Testis (tissue), 3 donors: ENCODE data around the gene FALEC. TPM values are rescaled to one million over a fixed set of nuclear protein-coding genes. Genes with fewer than 3 reads are reported as not detected.
A peak's percentile ranks its signal among the peaks of the same experiment; 100 is the strongest.

Experiments
- DNase-seq: peaks from one replicate; pipeline ENCODE4 v3.0.0-alpha.2; 2019
- H3K27ac ChIP-seq, 2 donors: fragments of 200-600 bp; sonication (generic); one replicate each; pipeline ENCODE4 v1.5.1; 2019
- H3K27me3 ChIP-seq: fragments of 200-600 bp; sonication (generic); one replicate; pipeline ENCODE4 v1.5.1; 2019
- H3K36me3 ChIP-seq: fragments of 200-600 bp; sonication (generic); one replicate; pipeline ENCODE4 v1.5.1; 2017; ENCODE audit warnings: low read depth; ENCODE audit errors: missing control alignments
- H3K4me1 ChIP-seq: fragments of 200-600 bp; sonication (generic); one replicate; pipeline ENCODE4 v1.5.1; 2019
- H3K4me3 ChIP-seq, 2 donors: fragments of 200-600 bp; sonication (generic); one replicate each; pipeline ENCODE4 v1.5.1; 2017 to 2019
- H3K9me3 ChIP-seq: fragments of 200-600 bp; sonication (generic); one replicate; pipeline ENCODE4 v1.5.1; 2017
- CTCF ChIP-seq, 3 experiments: fragments of 450-650 bp in 2 of 3; fragments of 200-600 bp in 1 of 3; sonication (generic) in 1 of 3; IDR thresholded peaks; one replicate each; pipeline ENCODE4 v1.5.1; 2016 to 2019; ENCODE audit warnings: antibody characterized with exemption in 3 of 3, mild to moderate bottlenecking in 2 of 3, moderate library complexity in 1 of 3
- POLR2A ChIP-seq: fragments of 450-650 bp; IDR thresholded peaks from one replicate; pipeline ENCODE4 v1.6.1; 2017; ENCODE audit warnings: antibody characterized with exemption, mild to moderate bottlenecking, moderate library complexity
- WGBS, 2 donors: methylation state at CpG; one replicate each; pipeline ENCODE4 v1.1.5; 2018; 5-methylcytosine and 5-hydroxymethylcytosine counted together
- intact Hi-C: fragments of 100-400 bp; cut with DNase I; formaldehyde crosslinking; loops from one replicate; pipeline ENCODE4 v1.15.1; 2023; ENCODE audit warnings: low total_unique reads
- polyA plus RNA-seq: library from polyadenylated mRNA; stranded (reverse); fragments of 350-450 nt; fragmentation: Illumina TruSeq; extraction: RNeasy Lipid Tissue Mini Kit (QIAGEN cat#74804); gene quantifications from one replicate; pipeline ENCODE4 v1.2.3, GENCODE V29; 2014; ENCODE audit warnings: low read depth, low replicate concordance; ENCODE audit not compliant: insufficient read depth
- total RNA-seq, 2 donors: library from RNA; depleted of rRNA; stranded (reverse); fragments of >200 nt; gene quantifications; one replicate each; pipeline ENCODE4 v1.2.3, GENCODE V29; 2016

The FALEC gene
- total and polyA plus RNA-seq, 3 donors from 2014 or later, result 1.3 TPM; not detected in 2

GRCh38 chr1:150545486-150546032, 30.0 kb downstream of the FALEC start:
- intact Hi-C loops, result no loop called here
- Histone ChIP-seq H3K4me3 (no peak overlapping the region), H3K4me1 (peaks cover 12% of the 10 kb centered on the region), H3K36me3 (no peaks in the 10 kb centered on the region), H3K27me3 (no peaks in the 10 kb centered on the region), H3K9me3 (no peaks in the 10 kb centered on the region), H3K27ac (no peak overlapping the region)
- DNase-seq, result no peak
- WGBS, 2 donors, result 63 to 73% methylated on average over 6 of the region's 6 CpGs
- TF ChIP-seq CTCF (IDR thresholded peaks at IDR 0.05) (no peak), POLR2A (no peak)

- intact Hi-C loops, result no loop called here
- DNase-seq, result no peak
- Histone ChIP-seq H3K4me1 (peaks cover 19% of the 10 kb centered on the region), H3K27me3 (no peaks in the 10 kb centered on the region), H3K36me3 (no peaks in the 10 kb centered on the region), H3K4me3 (no peak overlapping the region), H3K9me3 (no peaks in the 10 kb centered on the region), H3K27ac (no peak overlapping the region)
- TF ChIP-seq POLR2A, result no peak
- TF ChIP-seq CTCF (IDR thresholded peaks at IDR 0.05), result no peak
- 84 to 89% methylated on average over 12 to 16 of the region's 16 CpGs for WGBS, 2 donors
These were observed 30.9 kb downstream of the FALEC start for GRCh38 chr1:150546294-150546937.

- WGBS, 2 donors, result 48 to 50% methylated on average over 4 of the region's 4 CpGs
- H3K27ac ChIP-seq, result peak overlapping the region; percentile 59 to 87
- no peak for TF ChIP-seq CTCF (IDR thresholded peaks at IDR 0.05)
- no peak for TF ChIP-seq POLR2A
- H3K27me3 ChIP-seq, result no peaks in the 10 kb centered on the region
- peak overlapping the region in 1 of 2 donors; percentile 60 for H3K4me3 ChIP-seq
- intact Hi-C loops, result no loop called here
- no peaks in the 10 kb centered on the region for H3K9me3 ChIP-seq
- no peak for DNase-seq
- H3K36me3 ChIP-seq, result no peaks in the 10 kb centered on the region
- peaks cover 37% of the 10 kb centered on the region for H3K4me1 ChIP-seq
These were observed 32.7 kb downstream of the FALEC start for GRCh38 chr1:150548324-150548631.

- intact Hi-C loops, result no loop called here
- H3K27me3 ChIP-seq, result no peaks in the 10 kb centered on the region
- H3K4me3 ChIP-seq, result peak within 1 kb of the TSS; percentile 59 to 60
- peak; percentile 60 for DNase-seq
- peak within 1 kb of the TSS; percentile 82 to 87 for H3K27ac ChIP-seq
- H3K4me1 ChIP-seq, result peaks cover 39% of the 10 kb centered on the region
- no peaks in the 10 kb centered on the region for H3K9me3 ChIP-seq
- TF ChIP-seq POLR2A (no peak), CTCF (IDR thresholded peaks at IDR 0.05) (no peak)
- 0% methylated on average over 6 to 66 of the region's 91 CpGs for WGBS, 2 donors
- H3K36me3 ChIP-seq, result no peaks in the 10 kb centered on the region
These were observed 33.3 kb downstream of the FALEC start, which contains the start of gene ADAMTSL4 for GRCh38 chr1:150548632-150549495. Gene ADAMTSL4 (plus strand): TSS chr1:150549408. CDS start chr1:150552289, 2,881 bp downstream.
